HEK293 (cell line): ENCODE results near the gene CDO1.

Experiments used
- BCL11A ChIP-seq: fragments of 450-650 bp; formaldehyde crosslinking; IDR thresholded peaks from 2 replicates; pipeline ENCODE4 v1.5.1; 2016; ENCODE audit warnings: low read depth, missing biosample characterization, missing genetic modification characterization
- OSR2 ChIP-seq: fragments of 450-650 bp; formaldehyde crosslinking; IDR thresholded peaks from 2 replicates; pipeline ENCODE4 v1.5.1; 2016; ENCODE audit warnings: missing biosample characterization, missing genetic modification characterization
- YY1 ChIP-seq: fragments of 450-650 bp; formaldehyde crosslinking; IDR thresholded peaks from 2 replicates; pipeline ENCODE4 v1.5.1; 2018; ENCODE audit warnings: missing biosample characterization, missing genetic modification characterization
- ZBTB21 ChIP-seq: fragments of 450-650 bp; formaldehyde crosslinking; IDR thresholded peaks from 2 replicates; pipeline ENCODE4 v1.5.1; 2017; ENCODE audit warnings: missing biosample characterization, missing genetic modification characterization
- ZBTB8A ChIP-seq: fragments of 450-650 bp; formaldehyde crosslinking; IDR thresholded peaks from 2 replicates; pipeline ENCODE4 v1.5.1; 2016; ENCODE audit warnings: missing biosample characterization, missing genetic modification characterization
- ZNF571 ChIP-seq: fragments of 450-650 bp; formaldehyde crosslinking; IDR thresholded peaks from 2 replicates; pipeline ENCODE4 v1.5.0; 2017; ENCODE audit warnings: missing biosample characterization, missing genetic modification characterization
- ZSCAN30 ChIP-seq: fragments of 450-650 bp; IDR thresholded peaks from 2 replicates; pipeline ENCODE4 v1.5.1; 2018; ENCODE audit warnings: missing biosample characterization, mild to moderate bottlenecking, missing genetic modification characterization, moderate library complexity
- TF ChIP-seq, protein P1 (sequence below): fragments of 450-650 bp; formaldehyde crosslinking; IDR thresholded peaks from 2 replicates; pipeline ENCODE4 v1.5.1; 2016; ENCODE audit warnings: missing biosample characterization, missing genetic modification characterization
- TF ChIP-seq, protein P2 (sequence below): fragments of 450-650 bp; formaldehyde crosslinking; IDR thresholded peaks from 2 replicates; pipeline ENCODE4 v1.5.1; 2016; ENCODE audit warnings: missing biosample characterization, missing genetic modification characterization
- TF ChIP-seq, protein P3 (sequence below): fragments of 450-650 bp; formaldehyde crosslinking; IDR thresholded peaks from 2 replicates; pipeline ENCODE4 v1.5.1; 2016; ENCODE audit warnings: missing biosample characterization, missing genetic modification characterization

DNA sequence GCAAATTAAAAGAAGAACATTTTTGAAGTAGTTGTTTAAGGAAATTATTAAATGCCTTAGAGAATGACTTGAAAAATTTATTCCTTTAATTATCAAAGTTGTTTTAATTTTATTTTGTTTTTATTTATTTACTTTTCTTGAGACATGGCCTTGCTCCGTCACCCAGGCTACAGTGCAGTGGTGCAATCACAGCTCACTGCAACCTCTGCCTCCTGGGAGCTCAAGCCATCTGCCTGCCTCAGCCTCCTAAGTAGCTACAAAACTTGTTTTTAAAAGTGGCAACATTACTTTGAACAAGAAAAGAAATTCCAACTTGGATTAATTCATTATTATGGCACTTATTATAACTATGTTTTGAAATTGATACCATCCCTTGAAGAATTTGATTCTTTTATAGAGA, 29.0 kb downstream of the CDO1 start:
- TF ChIP-seq ZSCAN30 (tag by site-specific recombination) (no peak), ZNF571 (tag by site-specific recombination) (no peak), ZBTB21 (tag by site-specific recombination) (no peak), BCL11A (no peak), OSR2 (no peak), YY1 (no peak), ZBTB8A (tag by site-specific recombination) (no peak)
- TF ChIP-seq, protein P1, sequence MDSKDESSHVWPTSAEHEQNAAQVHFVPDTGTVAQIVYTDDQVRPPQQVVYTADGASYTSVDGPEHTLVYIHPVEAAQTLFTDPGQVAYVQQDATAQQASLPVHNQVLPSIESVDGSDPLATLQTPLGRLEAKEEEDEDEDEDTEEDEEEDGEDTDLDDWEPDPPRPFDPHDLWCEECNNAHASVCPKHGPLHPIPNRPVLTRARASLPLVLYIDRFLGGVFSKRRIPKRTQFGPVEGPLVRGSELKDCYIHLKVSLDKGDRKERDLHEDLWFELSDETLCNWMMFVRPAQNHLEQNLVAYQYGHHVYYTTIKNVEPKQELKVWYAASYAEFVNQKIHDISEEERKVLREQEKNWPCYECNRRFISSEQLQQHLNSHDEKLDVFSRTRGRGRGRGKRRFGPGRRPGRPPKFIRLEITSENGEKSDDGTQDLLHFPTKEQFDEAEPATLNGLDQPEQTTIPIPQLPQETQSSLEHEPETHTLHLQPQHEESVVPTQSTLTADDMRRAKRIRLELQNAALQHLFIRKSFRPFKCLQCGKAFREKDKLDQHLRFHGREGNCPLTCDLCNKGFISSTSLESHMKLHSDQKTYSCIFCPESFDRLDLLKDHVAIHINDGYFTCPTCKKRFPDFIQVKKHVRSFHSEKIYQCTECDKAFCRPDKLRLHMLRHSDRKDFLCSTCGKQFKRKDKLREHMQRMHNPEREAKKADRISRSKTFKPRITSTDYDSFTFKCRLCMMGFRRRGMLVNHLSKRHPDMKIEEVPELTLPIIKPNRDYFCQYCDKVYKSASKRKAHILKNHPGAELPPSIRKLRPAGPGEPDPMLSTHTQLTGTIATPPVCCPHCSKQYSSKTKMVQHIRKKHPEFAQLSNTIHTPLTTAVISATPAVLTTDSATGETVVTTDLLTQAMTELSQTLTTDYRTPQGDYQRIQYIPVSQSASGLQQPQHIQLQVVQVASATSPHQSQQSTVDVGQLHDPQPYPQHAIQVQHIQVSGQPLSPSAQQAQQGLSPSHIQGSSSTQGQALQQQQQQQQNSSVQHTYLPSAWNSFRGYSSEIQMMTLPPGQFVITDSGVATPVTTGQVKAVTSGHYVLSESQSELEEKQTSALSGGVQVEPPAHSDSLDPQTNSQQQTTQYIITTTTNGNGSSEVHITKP (tag by site-specific recombination), result no peak
- TF ChIP-seq, protein P2, sequence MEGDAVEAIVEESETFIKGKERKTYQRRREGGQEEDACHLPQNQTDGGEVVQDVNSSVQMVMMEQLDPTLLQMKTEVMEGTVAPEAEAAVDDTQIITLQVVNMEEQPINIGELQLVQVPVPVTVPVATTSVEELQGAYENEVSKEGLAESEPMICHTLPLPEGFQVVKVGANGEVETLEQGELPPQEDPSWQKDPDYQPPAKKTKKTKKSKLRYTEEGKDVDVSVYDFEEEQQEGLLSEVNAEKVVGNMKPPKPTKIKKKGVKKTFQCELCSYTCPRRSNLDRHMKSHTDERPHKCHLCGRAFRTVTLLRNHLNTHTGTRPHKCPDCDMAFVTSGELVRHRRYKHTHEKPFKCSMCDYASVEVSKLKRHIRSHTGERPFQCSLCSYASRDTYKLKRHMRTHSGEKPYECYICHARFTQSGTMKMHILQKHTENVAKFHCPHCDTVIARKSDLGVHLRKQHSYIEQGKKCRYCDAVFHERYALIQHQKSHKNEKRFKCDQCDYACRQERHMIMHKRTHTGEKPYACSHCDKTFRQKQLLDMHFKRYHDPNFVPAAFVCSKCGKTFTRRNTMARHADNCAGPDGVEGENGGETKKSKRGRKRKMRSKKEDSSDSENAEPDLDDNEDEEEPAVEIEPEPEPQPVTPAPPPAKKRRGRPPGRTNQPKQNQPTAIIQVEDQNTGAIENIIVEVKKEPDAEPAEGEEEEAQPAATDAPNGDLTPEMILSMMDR (tag by site-specific recombination), result no peak
- TF ChIP-seq, protein P3, sequence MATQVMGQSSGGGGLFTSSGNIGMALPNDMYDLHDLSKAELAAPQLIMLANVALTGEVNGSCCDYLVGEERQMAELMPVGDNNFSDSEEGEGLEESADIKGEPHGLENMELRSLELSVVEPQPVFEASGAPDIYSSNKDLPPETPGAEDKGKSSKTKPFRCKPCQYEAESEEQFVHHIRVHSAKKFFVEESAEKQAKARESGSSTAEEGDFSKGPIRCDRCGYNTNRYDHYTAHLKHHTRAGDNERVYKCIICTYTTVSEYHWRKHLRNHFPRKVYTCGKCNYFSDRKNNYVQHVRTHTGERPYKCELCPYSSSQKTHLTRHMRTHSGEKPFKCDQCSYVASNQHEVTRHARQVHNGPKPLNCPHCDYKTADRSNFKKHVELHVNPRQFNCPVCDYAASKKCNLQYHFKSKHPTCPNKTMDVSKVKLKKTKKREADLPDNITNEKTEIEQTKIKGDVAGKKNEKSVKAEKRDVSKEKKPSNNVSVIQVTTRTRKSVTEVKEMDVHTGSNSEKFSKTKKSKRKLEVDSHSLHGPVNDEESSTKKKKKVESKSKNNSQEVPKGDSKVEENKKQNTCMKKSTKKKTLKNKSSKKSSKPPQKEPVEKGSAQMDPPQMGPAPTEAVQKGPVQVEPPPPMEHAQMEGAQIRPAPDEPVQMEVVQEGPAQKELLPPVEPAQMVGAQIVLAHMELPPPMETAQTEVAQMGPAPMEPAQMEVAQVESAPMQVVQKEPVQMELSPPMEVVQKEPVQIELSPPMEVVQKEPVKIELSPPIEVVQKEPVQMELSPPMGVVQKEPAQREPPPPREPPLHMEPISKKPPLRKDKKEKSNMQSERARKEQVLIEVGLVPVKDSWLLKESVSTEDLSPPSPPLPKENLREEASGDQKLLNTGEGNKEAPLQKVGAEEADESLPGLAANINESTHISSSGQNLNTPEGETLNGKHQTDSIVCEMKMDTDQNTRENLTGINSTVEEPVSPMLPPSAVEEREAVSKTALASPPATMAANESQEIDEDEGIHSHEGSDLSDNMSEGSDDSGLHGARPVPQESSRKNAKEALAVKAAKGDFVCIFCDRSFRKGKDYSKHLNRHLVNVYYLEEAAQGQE (tag by site-specific recombination), result no peak
